OCI-LY3 (cell line): ENCODE data around the gene CALM1.

Source experiments
- CTCF ChIP-seq: fragments of 200-600, 300-600 bp; sonication (generic); IDR thresholded peaks from 2 replicates; pipeline ENCODE4 v1.5.1; 2014; ENCODE audit warnings: antibody characterized with exemption, low read length, low read depth
- EZH2phosphoT487 ChIP-seq: fragments of 200-600 bp; shearing (Covaris generic); IDR thresholded peaks from 2 replicates; pipeline ENCODE4 v1.6.1; 2018; ENCODE audit warnings: antibody characterized with exemption, mixed run types, low read depth

- no peak for TF ChIP-seq CTCF
- no peak for TF ChIP-seq EZH2phosphoT487
Observed at GRCh38 chr14:90456551-90456950, 59.7 kb downstream of the CALM1 start.
